GM18507 (cell line): ENCODE measurements around the gene HAO2.
A peak's percentile ranks its signal among the peaks of the same experiment; 100 is the strongest.
"Not testable (repeated sequence)": the region's sequence is repeated elsewhere in the genome, so short reads cannot be mapped to it uniquely, and the experiment has no call there.

Experiments used
- DNase-seq: peaks from one replicate; pipeline ENCODE4 v3.0.0; 2011; ENCODE audit warnings: low read depth; ENCODE audit not compliant: insufficient read length; ENCODE audit errors: extremely low spot score
- FAIRE-seq: peaks from 2 replicates; lab custom pipeline; 2011; peaks lifted over from hg19 to GRCh38; lab: Jason Lieb, UNC

HAO2 gene

GRCh38 chr1:119340861-119341261 lies 27.7 kb upstream of the HAO2 start:
- DNase-seq (no peak), FAIRE-seq (no peak)

- no peak for FAIRE-seq
- no peak for DNase-seq
These were observed 27.1 kb upstream of the HAO2 start for GRCh38 chr1:119341372-119341947.

GRCh38 chr1:119345398-119345797 lies 23.2 kb upstream of the HAO2 start:
- FAIRE-seq (no peak), DNase-seq (no peak)

- FAIRE-seq (peak; percentile 86), DNase-seq (no peak)
These were observed 20.7 kb upstream of the HAO2 start for GRCh38 chr1:119347858-119348257.

- DNase-seq (no peak), FAIRE-seq (no peak)
These were observed 19.6 kb upstream of the HAO2 start for GRCh38 chr1:119348941-119349340.

- DNase-seq, FAIRE-seq: not testable (repeated sequence)
These were observed 17.7 kb upstream of the HAO2 start for GRCh38 chr1:119350866-119351265.

- DNase-seq (no peak), FAIRE-seq (no peak)
These were observed 16.6 kb upstream of the HAO2 start for GRCh38 chr1:119351997-119352396.

GRCh38 chr1:119353836-119354235 lies 14.7 kb upstream of the HAO2 start:
- DNase-seq (no peak), FAIRE-seq (no peak)

GRCh38 chr1:119358636-119359035 lies 9.9 kb upstream of the HAO2 start:
- DNase-seq (no peak), FAIRE-seq (no peak)

GRCh38 chr1:119359730-119360129 lies 8.9 kb upstream of the HAO2 start:
- FAIRE-seq: no peak
- DNase-seq: no peak

GRCh38 chr1:119361205-119361604 lies 7.4 kb upstream of the HAO2 start:
- DNase-seq (no peak), FAIRE-seq (no peak)

GRCh38 chr1:119361620-119362344 lies 6.8 kb upstream of the HAO2 start:
- FAIRE-seq (no peak), DNase-seq (no peak)

- FAIRE-seq (no peak), DNase-seq (no peak)
These were observed 5.4 kb upstream of the HAO2 start for GRCh38 chr1:119363162-119363561.

- FAIRE-seq (no peak), DNase-seq (no peak)
These were observed 3.9 kb upstream of the HAO2 start for GRCh38 chr1:119364640-119365039.

GRCh38 chr1:119366424-119366823 lies 2.2 kb upstream of the HAO2 start:
- DNase-seq (no peak), FAIRE-seq (peak; percentile 64)

- peak; percentile 20 for DNase-seq
- FAIRE-seq: no peak
These were observed 1.0 kb upstream of the HAO2 start for GRCh38 chr1:119367432-119368124.

- FAIRE-seq: no peak
- no peak for DNase-seq
These were observed 2.2 kb downstream of the HAO2 start for GRCh38 chr1:119370748-119371147.

- DNase-seq (no peak), FAIRE-seq (no peak)
These were observed 3.2 kb downstream of the HAO2 start for GRCh38 chr1:119371815-119372214.

- FAIRE-seq: peak; percentile 58
- DNase-seq: peak; percentile 17
These were observed 4.0 kb downstream of the HAO2 start for GRCh38 chr1:119372503-119373086.

- FAIRE-seq (no peak), DNase-seq (no peak)
These were observed 4.9 kb downstream of the HAO2 start for GRCh38 chr1:119373465-119373864.
